HG03135 (cell line): ENCODE data around the gene CGB1.
"Not testable (repeated sequence)": the region's sequence is repeated elsewhere in the genome, so short reads cannot be mapped to it uniquely, and the experiment has no call there.

ENCODE experiments used
- ATAC-seq: cut with Tn5 transposase; IDR thresholded peaks from one replicate; pipeline ENCODE4 v1.9.1; 2021; ENCODE audit warnings: mild to moderate bottlenecking, moderate library complexity; ENCODE audit not compliant: unreplicated experiment

CGB1 gene

DNA sequence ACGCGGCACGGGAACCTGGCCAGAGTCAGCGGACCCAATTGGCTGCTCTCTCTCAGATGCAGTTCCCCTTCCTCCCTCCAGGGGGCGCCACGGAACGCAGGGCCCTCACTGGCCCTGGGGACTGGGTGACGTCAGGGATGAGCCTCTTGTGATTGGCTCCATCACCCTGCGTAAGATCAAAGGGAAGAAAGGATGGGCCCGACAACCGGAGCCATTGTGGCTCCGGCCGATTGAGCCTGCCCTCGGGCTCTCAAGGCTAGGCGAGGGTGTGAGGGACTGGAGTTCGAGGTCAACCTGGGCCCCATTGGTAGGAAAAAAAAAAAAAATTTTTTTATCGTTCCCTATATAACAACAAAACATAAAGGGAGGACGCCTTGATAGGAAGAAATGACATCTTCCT, at the start of gene CGB1:
CGB1 (minus strand) TSS at position 81 of the 400 bp plus-strand sequence. CDS start 184 bp downstream, outside the sequence.
- not testable (repeated sequence) for ATAC-seq

DNA sequence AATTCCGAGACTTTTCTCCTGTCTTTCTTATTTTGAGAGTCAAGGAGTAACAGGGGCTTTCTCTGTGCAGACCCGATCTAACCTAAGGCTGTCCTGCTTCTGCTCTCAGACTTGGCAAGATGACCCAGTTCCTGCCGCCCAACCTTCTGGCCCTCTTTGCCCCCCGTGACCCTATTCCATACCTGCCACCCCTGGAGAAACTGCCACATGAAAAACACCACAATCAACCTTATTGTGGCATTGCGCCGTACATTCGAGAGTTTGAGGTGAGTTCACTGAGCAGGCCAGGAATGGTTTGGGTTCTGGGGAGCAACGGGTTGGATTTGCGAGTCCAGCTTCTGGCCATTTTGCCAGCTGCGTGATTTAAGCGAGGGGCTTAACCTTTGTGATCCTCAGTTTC, 49.6 kb upstream of the CGB1 start:
- ATAC-seq: no peak

DNA sequence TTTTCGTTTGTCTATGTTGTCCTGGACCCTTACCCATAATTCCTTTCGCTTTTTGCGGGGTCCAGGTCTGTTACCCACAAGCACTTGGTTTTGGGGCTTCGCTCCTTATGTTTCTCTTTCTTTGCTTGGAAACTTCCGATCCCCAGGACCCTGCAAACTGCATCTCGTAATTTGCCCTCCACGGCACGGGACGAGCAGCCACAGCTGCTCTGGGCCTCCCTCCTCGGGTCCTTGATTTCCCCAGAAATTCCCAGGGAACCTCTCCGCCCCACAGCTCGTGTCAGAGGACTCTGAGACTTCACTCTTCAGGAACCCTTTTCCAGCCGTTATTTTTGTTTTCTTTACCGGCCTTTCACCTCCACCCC, 49.2 kb upstream of the CGB1 start:
- no peak for ATAC-seq

DNA sequence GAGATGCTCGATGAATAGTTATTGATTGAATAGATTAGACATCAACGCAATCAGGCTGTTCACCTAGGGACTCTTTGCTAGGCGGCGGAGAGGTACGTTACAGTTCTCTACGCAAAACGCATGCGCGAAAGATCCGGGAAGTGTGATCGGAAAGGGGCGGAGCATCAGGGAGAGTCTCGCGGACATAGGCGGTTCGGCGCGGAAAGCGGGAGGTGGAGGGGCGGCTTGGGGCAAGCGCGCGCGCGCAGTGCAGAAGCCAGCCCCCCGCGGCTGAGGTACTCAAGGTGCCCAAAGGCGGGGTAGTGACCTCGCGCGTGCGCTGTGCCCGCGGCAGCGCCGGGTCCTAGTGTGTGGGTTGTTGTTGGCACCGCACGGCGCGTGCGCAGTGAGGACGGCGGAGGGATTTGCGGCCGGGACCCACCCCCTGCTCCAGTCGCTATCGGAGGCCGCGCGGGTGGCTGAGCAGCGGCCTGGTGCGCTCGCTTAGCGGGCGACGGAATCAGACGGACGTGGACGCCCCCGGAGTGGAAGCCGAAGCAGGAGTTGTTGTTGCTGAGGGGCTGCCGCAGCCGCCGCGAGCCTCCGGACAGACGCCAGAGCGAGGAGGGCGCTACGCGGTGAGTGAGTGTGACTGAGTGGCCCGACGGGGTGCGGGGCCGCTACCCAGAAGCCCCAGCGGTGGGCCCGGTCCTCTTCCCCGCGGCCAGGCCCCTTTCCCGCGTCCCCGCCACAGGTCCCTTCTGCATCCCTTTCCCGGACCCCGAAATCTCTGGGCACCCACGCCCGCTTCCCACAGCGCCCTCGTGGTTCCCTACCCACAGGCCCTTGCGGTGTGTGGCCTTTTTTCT, 48.5 kb upstream of the CGB1 start, which contains the start of gene SNRNP70:
SNRNP70 (plus strand) TSS at position 432 of the 848 bp plus-strand sequence. CDS start 964 bp downstream, outside the sequence.
- ATAC-seq: peak; percentile 88

DNA sequence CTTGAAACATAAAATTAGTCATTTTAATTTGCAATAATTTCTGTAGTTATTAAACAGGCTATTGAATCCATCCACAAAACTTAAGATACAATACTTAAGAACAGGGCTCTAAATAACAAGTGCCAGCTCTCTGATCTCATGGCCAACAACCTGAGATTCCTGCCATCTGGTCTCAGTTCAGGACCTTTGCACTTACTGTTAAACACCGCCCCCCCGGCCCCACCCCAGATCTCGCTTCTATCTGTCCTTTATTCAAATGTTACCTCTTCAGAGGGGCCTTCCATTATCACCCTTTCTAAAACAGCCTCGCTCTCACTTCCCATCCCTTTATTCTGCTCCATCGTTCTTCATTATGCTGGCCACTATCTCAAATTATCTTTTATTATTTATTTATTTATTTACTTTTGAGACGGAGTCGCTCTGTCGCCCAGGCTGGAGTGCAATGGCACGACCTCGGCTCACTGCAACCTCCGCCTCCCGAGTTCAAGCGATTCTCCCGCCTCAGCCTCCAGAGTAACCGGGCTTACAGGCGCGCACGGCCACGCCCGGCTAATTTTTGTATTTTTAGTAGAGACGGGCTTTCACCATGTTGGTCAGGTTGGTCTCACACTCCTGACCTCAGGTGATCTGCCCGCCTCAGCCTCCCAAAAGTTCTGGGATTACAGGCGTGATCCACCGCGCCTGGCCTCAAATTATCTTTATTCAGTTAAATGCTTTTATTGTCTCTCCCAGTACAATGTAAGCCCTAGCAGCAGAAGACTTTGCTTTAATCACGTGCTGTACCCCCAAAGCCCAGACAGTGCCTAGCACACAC, 47.7 kb upstream of the CGB1 start:
- no peak for ATAC-seq

DNA sequence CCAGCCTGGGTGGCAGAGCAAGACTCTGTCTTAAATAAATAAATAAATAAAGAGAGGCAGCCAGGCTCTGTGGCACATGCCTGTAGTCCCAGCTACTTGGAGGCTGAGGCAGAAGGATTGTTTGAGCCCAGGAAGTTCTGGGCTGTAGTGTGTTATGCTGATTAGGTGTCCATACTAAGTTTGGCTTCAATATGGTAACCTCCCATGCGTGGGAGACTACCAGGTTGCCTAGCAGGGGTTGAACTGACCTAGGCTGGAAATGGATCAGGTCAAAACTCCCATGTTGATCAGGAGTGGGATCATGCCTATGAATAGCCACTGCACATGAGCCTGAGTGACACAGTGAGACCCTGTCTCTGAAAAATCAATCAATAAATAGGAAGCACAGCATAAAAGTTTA, 44.6 kb upstream of the CGB1 start:
- ATAC-seq: no peak

DNA sequence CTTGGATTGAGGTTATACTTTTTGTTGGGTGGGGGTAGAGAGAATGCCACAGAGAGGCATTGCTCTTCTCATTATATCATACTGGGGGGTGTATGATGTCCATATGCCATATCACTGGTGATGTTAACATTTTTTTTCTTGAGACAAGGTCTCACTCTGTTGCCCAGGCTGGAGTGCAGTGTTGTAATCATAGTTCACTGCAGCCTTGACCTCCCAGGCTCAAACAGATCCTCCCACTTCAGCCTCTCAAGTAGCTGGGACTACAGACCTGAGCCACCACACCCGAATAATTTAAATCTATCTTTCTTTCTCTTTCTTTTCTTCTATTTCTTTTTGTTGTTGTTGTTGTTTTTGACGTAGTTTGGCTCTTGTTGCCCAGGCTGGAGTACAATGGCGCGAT, 43.7 kb upstream of the CGB1 start:
- no peak for ATAC-seq

DNA sequence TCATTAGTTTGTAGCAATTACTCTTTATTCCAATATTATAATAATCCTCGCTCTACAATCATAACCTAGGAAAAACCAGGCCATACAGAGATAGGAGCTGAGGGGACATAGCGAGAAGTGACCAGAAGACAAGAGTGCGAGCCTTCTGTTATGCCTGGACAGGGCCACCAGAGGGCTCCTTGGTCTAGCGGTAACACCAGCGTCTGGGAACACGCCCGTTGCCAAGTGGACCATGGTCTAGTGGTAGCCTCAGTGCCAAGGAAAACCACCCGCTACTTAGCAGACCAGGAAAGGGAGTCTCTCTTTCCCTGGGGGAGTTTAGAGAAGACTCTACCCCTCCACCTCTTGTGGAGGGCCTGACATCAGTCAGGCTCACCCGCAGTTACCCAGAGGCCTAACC, 38.2 kb upstream of the CGB1 start:
- ATAC-seq: not testable (repeated sequence)

DNA sequence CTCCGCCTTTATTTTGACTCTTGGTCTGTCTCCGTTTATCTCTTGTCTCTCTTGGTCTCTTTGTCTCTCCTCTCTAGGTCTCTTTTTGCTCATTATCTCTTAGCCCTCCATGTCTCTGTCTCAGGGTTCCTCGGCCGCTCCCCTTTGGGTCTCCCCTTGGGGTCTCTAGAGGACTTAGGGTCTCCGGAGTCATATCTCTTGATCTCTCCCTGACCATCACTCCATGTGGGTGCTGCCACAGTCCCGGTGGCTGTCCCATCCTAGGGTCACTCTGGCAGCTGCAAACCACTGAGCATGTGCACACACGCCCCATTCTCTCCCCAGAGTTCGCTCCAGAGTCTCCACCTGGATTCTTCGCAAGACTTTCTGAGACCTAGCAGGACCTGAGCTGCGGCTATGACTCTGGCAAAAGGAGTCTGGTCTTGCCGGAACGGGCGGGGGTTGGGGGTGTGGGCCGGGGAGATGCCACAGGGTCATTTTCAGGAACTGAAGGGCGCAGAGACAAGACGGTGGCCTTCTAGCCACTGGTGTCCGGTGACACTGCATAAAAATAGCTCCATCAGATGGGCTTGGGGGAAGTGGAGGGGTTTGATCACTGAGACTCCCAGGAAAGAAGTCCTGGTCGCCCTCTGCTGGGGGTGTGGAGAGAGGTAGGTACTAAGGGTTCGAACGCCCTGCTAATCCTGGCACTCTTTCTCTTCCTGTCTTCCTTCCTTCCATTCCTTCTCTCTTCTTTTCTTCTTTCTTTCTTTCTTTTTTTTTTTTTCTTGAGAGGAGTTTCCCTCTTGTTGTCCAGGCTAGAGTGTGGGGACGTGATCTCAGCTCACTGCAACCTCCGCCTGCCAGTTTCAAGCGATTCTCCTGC, 37.1 kb upstream of the CGB1 start:
- ATAC-seq: no peak

DNA sequence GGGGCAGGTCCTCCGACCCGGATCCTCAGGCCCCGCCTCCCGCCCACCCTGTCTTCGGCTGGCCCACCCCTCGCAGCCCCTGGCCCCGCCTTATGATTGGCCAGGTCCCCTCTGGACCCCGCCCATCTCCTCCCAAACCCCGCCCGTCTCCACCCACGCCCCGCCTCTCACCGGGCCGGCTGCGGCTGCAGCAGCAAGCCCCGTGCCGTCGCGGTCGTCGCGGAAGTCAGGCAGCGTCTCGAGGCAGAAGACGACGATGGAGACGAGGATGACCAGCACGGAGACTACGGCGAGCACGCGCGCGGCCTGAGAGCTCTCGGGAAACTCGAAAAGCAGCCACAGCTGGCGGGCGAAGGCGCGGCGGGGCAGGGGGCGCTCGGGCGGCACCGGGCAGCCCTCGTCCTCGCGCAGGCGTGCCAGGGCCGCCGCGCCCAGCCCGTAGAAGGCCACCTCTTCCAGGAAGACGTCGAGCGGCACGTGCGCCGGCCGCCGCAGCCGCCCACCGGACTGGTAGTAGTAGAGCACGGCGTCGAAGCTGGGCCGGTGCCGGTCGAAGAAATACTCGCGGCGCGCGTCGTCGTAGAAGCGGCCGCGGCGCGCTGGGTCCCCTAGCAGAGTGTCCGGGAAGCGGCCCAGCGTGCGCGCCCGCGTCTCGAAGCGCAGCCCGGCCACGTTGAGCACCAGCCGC, 35.3 kb upstream of the CGB1 start:
- no peak for ATAC-seq

DNA sequence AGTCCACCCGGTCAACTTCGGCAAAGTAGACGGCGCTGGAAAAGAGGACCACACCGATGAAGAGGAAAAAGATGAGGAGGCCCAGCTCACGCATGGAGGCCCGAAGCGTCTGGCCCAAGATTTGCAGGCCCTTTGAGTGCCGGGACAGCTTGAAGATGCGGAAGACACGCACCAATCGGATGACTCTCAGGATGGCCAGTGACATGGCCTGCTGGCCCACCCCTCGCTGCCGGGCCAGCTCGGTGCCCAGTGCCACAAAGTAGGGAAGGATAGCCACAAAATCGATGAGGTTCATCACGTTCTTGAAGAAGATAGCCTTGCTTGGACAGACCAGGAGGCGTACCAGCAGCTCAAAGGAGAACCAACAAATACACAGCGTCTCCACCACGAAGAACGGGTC, 33.7 kb upstream of the CGB1 start:
- ATAC-seq: no peak

DNA sequence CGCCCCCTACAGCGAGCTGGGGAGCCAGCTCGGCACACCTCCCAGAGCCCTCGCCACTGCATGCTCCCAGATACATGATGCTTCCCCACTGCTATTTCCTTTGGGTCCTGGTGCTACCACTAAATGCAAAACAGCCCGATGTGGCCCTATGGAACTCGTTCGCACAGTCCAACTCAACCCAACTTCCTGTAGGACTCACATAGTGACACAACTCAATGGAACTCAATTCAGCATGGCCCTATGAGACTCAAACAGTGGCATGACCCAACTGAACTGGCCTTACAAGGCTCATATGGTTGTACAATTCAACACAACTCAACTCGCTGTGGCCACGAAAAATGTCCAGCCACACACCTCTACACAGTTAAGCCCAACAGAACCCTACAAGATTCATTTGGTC, 32.3 kb upstream of the CGB1 start:
- ATAC-seq: no peak

DNA sequence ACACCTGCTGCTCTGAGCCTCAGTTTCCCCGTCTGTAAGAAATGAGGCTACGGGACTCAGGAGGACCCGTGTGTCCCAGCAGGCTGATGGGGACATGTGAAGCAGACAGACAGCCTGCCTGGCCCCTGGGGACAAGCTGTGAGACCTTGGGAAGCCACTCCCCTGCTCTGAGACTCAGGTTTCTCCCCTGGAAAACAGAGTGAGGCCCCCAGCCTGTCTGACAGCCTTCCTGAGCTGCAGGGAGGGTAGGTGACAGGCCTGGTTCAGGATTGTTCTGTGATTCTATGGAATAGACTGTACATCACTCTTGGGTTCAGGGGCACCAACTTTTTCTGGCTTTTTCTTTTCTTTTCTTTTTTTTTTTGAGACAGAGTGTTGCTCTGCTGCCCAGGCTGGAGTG, 30.9 kb upstream of the CGB1 start:
- ATAC-seq: no peak

DNA sequence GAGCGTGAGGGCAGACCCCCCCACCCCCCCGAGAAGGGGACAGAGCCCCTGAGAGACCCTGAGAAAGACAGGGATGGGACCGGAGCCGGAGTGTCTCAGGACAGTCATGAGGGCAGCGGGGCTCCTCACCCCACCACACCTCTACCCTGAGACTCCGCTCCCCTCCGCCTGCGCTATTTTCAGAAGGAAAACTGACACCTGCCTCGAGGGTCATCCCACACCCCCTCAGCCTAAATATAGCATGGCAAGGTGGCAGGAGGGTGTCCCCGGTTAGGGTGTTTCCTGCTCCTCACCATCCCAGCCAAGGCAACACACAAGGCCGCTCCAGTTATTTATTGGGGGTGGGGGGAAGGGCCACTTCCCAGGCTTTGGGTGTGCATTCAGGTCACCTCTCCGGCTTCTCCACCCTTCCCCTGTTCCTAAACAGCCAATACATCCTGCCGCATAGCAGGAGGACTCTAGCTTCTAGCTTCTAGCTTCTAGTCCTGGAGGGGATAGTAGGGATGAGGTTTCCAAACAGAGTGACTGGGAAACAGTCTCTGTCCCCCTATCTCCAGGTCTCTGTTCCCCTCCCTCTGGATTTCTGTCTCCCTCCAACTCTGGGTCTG, 29.3 kb upstream of the CGB1 start:
- no peak for ATAC-seq

DNA sequence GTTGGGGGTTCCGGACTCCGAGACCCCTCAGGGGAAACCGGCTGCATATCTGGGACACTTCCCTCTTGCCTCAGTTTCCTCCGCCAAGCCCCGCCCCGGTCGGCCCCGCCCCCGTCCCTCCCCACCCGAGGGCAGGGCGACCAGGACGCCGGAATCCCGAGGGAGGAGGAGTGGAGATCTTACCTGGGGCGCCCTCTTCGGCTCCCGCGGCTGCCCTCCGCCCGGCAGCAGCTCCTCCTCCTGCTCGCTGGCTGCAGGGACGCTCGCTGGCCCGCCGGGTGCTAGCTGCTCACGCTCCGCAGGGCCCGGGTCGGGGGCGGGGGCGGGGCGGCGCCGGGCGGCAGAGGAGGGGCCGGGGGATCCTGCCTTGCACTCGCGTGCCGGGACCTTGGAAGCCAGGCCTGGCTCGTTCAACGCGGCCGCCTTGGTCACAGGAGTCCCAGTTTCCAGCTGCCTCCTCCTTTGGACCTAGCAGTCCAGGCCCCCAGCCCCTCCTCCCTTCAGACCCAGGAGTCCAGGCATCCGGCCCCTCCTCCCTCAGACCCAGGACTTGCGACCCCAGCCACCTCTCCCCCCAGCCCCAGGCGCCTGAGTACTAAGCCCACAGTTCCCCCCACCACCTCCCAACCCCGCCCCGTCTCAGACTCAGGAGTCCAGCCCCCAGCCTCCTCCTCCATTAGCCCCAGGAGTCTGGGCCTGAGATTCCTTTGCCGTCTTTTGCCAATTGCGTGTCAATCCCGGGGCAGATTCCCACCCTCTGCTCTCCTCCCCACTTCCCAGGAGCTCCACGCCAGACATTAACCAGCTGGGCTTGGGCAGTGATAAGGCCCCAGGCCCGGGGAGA, 28.3 kb upstream of the CGB1 start, which contains the start of gene NTF4:
NTF4 (minus strand) TSS at position 51 of the 844 bp plus-strand sequence. CDS start 2,821 bp downstream, outside the sequence.
- no peak for ATAC-seq

DNA sequence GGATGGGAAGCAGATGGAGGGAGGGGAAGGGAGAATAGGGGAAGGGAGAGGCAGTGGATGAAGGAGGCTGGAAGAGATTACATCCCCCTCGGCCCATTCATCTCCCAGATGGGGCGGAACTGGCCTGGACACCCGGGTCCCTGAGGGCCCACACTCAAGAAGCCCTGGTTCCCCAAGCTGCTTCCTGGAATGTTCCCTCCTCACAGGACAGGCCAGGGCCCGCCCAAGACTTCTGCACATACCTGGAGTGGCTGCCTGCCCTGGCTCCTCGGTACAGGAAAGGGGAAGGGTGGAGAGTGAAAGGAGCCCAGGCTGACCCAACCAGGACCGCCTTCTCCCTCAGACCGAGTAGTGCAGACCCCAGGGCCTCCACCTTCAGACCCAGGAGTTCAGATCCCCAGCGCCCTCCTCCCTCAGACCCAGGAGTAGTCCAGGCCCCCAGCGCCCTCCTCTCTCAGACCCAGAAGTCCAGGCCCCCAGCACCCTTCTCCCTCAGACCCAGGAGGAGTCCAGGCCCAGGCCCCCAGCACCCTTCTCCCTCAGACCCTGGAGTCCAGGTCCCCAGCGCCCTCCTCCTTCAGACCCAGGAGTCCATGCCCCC, 27.4 kb upstream of the CGB1 start:
- ATAC-seq: no peak

DNA sequence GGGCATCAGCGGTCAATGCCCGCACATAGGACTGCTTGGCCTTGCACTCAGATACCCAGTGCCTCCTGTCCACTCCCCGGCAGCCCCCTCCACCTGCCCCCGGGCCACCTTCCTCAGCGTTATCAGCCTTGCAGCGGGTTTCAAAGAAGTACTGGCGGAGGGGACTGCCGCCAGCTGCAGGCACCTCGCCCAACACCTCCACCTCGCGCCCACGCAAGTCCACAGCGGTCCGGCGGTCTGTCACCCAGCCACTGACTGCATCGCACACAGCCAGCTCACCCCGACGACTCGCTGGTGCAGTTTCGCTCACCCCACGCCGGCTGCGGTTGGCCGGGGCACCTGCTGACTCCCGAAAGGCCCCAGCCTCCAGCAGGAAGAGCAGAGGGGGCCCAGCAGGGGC, 24.8 kb upstream of the CGB1 start:
- ATAC-seq: no peak

DNA sequence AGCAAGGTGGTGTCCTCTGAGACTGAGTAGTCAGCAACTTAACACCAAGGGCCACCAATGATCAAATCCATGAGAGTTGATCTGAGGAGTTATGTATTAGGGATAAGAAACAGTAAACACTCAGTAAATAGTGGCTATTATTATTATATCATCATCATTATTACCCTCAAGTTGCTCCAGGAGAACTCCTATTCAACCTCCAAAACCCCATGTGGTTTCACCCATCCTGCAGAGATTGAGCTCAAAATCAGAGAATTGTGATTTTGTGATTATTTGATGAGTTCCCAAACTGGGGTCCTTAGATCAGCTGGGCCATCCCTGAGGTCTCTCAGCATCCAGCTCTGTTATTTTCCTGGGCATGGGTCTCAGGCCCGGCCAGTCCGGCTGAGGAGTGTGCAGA, 24.3 kb upstream of the CGB1 start:
- no peak for ATAC-seq

DNA sequence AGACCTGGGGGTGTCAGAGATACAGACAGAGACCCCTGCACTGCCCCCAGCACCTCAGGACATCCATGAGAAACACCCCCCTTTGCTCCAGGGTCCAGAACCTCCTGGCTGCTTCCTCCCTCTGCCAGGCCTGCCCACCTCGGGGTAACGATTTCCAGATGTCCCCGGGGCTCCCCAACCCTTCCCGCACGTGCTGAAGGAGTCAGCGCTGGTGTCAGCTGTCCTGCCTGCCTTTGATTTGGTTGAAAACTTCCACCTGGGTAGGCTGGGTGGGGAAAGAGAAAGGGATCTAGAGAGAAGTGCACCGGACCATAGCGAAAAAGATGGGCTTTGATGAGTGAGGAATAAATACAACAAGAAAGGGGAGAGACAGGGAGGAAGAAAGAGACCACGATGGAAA, 22.4 kb upstream of the CGB1 start:
- ATAC-seq: no peak
